Measurements from ENCODE around the gene PDE8A. TPM values are rescaled to one million over a fixed set of nuclear protein-coding genes. Genes with fewer than 3 reads are reported as not detected.

The PDE8A gene
- total and polyA plus RNA-seq, 2 of the 13 experiments (the other 11 are each of a cell fraction or from before 2014, with no cell fraction given): 26.3 to 48.5 TPM

GRCh38 chr15:84968301-84968700 is 13.4 kb upstream of the PDE8A start (continued):
- TF ChIP-seq MXD1 (CRISPR knock-in tag; IDR thresholded peaks at IDR 0.05) (no peak), ZNF619 (CRISPR knock-in tag; IDR thresholded peaks at IDR 0.05) (no peak), SNAI1 (CRISPR knock-in tag; IDR thresholded peaks at IDR 0.05; ENCODE audit: borderline replicate concordance) (no peak), ZBTB46 (CRISPR knock-in tag; IDR thresholded peaks at IDR 0.05; ENCODE audit: borderline replicate concordance) (no peak), MBD4 (IDR thresholded peaks at IDR 0.05; ENCODE audit: borderline replicate concordance, low read length) (no peak), XRCC5 (optimal IDR thresholded peaks at IDR 0.05; ENCODE audit: low read length) (no peak), TFDP2 (CRISPR knock-in tag; IDR thresholded peaks at IDR 0.05) (no peak), SP5 (CRISPR knock-in tag; IDR thresholded peaks at IDR 0.05; ENCODE audit: borderline replicate concordance, low read depth) (no peak), ONECUT2 (CRISPR knock-in tag; IDR thresholded peaks at IDR 0.05) (no peak), BRF2 (CRISPR knock-in tag; IDR thresholded peaks at IDR 0.05) (no peak), ZNF24 (IDR thresholded peaks at IDR 0.05) (no peak), MXD3 (CRISPR knock-in tag; IDR thresholded peaks at IDR 0.05) (no peak)
